ENCODE results near the gene BCKDK.

BCKDK gene

DNA sequence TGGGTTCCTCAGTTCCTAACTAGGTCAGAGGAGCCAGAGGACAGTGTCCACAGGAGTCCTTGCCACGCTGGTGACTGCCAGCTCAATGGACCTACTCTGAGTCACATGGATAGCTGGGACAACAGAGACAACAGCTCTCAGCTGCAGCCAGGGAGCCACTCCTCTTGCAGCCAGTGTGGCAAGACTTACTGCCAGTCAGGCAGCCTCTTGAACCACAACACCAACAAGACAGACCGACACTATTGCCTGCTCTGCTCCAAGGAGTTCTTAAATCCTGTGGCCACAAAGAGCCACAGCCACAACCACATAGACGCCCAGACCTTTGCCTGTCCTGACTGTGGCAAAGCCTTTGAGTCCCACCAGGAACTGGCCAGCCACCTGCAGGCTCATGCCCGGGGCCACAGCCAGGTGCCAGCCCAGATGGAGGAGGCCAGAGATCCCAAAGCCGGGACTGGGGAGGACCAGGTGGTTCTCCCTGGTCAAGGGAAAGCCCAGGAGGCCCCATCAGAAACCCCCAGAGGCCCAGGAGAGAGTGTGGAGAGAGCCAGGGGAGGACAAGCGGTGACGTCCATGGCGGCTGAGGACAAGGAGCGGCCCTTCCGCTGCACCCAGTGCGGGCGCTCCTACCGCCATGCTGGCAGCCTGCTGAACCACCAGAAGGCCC, 27.3 kb upstream of the BCKDK start:
- DNase-seq, result no peak

DNA sequence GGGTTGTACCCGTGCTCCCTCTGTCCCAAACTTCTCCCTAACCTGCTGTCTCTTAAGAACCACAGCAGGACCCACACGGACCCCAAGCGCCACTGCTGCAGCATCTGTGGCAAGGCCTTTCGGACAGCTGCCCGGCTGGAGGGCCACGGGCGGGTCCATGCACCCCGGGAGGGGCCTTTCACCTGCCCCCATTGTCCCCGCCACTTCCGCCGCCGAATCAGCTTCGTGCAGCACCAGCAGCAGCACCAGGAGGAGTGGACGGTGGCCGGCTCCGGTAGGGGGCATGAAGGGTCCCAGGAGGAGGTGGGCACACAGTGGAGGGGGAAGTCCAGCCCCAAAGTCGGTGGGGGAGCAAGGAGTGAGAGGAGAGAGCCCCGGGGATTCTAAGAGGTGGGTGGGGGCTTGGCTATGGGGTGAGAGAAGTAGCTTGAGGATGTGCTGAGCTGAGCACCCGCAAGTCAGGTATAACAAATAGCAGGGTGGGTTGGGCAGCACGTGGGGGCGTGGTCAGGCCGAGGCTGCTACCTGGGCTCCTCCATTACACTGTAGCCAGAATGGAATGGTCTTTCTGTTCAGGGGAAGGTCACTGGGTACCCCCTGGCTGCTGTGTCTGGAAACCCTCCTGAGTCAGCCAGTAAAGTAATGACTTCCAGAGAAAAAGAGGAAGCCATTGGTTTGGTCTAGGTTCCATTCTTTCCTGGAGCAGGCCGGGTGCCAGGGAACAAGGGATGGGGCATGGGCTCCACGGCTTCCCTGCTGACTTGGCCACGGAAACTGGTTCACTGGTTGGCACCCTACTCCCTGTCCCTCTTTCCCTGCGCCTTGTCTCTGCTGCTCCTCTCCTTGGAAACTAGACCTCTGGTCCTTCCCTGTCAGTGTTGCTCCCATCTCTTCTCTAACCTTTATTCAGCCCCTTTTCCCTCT, 26.5 kb upstream of the BCKDK start:
- DNase-seq, result no peak

DNA sequence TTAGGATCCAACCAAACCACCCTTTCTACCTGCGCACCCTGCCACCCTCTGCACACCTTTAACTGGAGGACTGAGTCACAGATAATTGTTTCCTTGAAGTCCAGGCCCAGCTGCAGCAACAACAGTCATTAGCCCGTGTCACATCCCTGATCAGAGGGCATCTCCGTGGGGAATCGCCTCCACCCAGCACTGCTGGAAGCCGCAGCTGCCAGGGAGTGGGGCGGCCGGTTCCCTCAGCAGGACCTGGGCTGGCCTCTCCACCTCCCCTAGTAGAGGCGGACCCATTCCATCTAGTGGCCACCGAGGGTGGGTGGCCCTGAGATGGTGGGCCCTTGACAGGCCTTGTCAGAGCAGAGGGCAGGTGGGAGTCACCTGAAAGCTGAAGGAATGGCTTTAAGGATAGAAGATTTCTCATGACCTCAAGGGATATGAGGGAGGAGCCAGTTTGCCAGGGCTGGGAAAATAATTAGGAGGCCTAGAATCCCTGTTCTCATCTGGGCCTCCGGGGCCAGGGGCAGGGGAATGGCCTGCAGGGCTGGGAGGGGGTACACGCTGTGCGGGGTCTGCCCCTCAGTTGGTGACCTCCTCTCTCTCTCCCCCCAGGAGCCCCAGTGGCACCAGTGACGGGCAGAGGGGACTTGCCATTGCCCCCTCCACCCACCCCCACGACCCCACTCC, 25.7 kb upstream of the BCKDK start:
- no peak for DNase-seq

DNA sequence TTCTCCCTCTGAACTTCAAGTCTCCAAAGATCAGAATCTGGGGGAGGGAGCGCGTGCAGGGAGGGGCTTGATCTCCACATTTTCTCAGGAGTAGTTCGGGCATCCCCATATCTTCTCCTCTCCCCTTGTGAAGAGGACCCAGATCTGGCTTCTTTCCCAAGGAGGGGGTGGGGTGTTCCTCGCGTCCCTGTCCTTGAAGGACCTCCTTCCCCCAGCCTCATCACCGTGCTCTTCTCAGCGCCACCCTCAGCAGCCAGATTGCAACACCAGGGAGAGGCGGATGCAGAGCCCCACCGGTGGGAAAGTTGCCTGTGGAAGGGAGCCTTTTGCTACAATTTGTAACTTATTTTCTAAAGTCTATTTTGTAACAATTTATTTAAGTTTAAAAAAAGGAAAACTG, 25.1 kb upstream of the BCKDK start:
- no peak for DNase-seq

DNA sequence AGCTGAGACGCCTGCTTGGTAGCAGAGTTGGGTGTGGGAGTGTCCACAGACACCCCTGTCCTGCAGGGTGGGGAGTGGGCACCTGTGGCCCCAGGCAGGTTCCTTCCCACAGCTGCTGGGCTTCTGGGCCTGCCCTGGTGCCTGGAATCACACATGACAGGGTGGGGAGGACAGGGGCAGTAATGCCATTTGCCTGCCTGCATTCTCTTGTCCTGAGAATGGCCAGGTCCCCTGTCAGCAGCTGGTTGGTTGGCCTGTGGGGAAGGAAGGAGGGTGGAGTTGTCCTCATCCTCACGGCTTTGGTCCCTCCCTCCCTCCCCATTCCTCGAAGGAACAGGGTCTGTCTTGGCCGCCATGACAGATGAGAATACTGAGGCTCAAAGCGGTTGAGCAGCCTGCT, 24.6 kb upstream of the BCKDK start:
- DNase-seq, result no peak

DNA sequence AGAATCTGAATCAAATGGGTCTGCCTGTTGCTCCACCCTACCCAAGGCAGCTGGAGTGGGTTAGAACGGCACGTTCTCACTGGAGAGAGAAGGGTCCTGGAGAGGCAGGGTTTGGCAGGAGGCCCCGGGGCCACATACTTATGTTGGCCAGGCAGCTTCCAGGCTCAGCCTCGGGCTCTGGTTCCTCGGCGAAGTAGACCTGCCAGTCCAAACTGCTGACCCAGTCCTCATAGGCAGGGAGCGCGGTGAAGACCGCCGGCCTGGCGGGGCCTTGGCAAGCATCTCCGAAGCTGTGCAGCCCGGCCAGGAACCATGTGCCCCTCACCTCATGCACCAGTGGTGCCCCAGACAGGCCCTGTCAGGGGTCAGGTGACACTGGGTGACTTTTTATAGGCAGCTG, 24.2 kb upstream of the BCKDK start:
- DNase-seq, result no peak

DNA sequence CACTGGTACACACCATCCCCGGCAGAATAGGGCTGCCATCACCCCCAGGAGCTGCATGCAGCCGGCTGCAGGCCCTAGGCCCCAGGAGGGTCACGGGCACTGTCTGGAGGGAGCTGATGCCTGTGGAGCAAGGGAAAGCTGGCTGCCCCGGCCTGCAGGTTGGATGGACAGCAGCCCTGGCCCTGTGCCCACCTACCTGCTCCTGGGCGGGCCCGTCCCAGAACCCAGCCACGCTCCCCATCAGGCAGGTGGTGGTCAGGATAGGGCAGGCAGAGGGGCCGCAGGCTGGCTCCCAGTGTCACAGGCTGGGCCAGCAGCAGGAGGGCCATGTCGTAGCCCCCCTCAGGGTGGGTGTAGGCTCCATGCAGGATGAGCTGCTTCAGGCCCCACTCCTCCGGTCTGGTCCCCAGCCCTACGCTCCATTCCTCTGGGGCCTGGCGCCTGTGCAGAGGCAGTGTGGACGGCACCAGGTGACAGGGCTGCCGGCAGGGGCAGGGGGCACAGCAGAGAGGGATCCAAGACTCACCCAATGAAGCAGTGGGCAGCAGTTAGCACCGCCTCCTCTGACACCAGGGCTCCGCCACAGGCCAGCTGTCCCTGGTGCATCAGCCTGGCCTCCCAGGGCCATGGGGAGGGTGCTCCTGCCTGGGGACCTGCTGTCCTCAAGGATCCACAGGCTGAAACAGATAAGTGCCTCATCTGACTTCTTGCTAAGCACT, 23.4 kb upstream of the BCKDK start:
- DNase-seq, result no peak

DNA sequence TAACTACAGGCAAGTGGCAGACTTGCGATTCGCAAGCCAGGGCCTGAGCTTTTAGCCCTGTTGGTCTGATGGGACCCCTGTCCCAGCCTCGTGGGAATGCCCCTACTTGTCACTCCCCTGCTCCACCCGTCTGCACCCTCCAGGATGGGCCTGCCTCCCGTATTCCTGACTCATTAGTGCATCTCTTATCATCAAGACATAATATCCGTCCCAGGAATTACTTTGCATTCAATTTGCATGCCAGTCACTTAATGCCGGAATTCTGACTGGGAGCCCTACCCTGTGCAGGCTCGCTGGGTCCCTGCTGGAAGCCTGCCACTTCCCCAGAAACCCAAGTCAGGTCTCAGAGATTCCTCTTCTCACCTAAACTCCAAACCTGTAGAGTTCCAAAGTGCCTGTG, 22.8 kb upstream of the BCKDK start:
- DNase-seq, result no peak

DNA sequence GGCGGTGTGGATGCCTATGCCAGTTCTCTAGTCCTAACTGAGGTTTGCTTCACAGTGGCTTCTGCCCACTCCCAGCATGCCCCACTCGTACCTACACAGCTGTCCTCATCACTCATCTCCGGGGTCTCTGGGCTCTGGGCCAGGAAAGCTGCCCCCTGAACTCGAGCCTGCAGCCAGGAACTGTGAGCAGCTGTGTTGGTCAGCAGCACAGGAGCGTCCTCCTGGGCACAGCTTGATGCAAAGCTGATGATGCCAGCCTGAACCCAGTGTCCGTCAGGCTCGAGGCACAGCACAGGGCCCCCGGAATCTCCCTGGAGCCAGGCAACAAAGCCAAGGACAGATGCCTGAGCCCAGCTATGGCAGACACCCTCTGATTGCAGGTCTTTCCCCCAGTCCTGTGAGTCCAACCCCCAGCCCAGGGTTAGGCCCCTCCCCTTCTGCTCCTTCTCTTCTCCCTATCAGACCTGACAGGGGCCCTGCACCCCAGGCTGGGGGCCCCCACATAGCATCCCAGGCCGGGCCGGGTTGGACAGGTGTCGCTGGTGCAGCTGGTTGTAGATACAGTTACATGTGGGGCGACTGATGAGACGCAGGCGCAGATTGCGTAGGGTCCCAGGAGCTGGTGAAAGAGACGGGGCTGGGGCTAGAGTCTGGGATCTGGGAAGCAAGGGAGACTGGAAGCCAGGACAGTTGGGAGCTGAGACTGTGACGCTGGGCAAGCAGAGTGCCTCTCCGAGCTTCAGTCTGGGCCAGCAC, 22.1 kb upstream of the BCKDK start:
- DNase-seq, result no peak

DNA sequence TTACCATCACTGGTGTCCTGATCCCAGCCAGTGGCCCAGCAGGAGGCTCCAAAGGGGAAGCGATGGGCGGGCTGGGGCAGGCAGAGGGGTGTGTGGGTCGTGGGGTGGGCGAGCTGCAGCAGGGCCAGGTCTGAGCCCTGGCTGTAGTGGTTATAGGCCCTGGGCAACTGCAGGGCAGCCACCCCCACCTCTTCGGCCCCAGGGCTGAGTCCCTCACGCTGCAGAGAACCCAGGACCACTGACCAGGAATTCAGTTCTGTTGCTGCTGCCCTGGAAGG, 21.6 kb upstream of the BCKDK start:
- DNase-seq, result no peak

DNA sequence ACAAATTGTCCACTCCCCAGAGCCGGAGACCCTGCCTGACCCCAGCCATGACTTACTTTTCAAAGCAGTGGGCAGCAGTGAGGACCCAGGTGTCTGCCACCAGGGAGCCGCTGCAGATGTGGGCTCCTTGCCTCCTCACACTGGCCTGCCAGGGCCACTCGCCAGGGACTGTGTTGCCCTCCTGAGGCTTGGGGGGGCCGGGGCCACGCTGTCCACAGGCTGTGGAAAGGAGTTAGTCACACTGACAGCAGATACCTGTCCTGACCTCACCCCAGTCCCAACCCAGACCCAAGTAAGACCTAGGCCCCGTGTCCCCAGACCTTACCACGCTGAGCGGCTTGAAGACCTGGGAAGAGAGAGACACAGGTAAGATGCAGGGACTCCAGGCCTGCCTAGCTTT, 20.7 kb upstream of the BCKDK start:
- DNase-seq, result no peak

DNA sequence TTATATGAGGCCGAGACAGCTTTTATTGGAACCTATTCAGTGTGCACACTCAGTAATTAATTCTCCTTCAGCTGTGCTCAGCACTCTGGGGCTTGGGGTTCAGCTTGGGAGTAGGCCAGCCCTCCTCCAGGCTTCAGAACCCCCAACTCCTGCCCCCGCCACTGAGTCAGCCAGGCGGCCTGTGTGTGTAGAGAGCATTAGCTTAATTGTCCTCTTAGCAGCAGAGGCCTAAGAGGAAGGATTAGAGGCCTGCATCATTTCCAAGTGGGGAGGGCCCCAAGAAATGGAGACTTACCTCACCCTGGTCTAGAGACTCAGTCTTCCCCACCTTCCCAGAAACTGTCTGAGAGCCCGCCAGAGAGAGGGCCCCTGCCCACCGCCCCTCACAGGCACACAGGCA, 20.2 kb upstream of the BCKDK start:
- no peak for DNase-seq

DNA sequence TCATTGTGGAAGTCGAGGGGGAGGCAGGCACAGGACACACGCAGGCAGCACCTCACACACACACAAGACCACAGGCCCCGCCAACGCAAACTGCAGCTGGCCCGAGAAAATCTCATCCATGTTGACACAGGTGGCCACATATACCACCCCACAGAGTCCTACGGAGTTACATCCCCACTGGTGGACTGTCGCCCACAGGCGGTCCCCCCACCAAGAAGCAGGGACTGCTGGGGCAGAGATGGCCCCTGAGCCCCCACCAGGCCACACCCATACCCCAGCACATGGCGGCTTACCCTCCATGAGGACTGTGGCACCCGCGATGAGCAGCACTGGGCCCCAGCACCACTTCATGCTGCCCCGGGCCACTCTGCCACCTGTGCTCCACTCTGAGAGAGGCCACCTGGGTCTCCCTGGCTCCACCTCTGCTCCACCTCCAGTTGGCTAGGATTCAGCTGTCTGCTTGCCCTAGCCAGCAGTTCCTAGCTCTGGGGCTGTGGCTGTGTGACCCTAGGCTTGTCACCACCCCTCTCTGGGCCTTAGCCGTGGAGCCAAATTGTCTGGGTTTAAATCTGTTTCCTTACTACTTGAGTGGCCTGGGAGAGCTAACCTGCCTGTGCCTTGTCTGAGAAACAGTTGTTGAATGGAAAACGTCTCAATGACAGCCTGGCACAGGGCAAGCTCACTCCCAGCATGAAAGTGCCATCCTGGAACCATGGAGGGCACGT, 19.6 kb upstream of the BCKDK start, which contains the start of gene PRSS53:
Gene PRSS53 (minus strand): TSS at position 485 of the 725 bp plus-strand sequence. CDS start 134 bp downstream, at position 351.
- DNase-seq, result no peak

DNA sequence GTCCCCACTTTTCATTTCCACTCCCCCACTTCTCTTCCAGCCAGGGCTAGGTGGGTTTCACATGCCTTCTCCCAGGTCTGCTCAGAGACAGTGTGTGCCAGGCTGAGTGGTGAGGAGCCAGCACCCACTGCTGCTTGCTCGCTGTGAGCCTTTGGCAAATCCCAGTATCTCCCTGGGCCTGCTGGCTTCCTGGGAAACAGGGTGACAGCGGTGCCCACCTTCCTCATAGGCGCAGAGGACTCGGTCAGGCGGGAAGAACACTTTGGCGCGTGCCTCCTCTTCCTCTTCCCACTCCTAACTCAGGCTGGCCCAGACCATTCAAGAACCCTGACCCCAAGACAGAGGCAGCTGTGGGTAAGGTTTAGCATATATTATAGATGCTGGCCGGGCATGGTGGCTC, 19.0 kb upstream of the BCKDK start:
- DNase-seq, result no peak

DNA sequence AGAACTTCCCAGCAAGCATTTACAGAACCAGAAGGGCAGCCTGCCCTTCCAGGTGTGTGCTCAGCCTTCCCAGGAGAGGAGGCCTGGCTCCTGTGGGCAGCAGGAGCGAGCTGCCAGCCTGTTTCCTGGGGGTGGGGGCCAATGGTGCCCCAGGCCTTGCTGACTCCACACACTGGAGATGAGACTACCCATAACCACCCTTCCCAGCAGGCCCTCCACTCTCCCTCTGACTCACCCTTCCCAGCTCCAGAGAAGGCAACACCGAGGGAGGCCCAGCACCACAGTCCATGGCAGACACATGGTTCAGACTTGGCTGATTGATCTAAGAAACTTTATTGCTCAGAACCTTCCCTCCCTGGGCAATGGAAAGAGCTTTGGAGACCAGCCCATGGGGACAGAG, 17.6 kb upstream of the BCKDK start:
- no peak for DNase-seq

DNA sequence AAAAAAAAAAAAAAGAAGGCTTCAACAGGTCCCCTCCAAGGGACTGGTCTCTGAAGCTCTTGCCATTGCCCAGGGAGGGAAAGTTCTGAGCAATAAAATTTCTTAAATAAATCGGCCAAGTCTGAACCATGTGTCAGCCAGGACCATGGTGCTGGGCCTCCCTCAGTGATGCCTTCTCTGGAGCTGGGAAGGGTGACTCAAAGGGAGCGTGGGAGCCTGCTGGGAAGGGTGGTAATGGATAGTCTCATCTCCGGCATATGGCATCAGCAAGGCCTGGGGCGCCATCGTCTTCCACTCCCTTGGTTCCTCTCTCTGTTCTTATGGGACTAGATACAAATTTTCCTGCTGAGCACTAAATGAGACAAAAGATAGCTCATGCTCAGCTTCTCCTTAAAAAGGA, 15.9 kb upstream of the BCKDK start:
- no peak for DNase-seq

DNA sequence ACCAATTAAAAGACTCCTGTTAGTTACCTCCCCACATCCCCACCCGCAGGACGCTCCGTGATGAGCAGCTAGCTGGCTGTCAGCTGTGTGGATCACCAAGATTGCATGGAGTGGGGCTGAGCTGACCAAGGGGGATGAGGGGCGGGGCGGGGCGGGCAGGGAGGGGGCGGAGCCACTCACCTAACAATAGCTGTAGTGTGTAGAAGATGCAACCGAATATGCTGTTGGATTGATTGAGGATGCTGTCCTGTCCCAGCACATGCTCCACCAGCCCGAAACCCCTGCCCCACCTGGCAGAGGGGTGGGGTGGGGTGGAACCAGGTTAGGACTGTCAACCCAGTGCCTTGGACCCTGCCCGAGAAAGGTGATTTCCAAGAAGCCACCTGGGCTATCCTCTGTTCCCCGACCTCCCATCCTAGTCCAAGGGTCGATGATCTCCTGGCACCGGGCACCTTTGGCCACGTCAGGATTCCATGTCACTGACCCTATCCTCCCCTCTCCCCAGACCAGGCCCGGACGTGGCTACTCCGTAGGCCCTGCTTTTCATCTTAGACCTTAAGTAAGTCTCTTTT, 15.0 kb upstream of the BCKDK start:
- peak; percentile 41 for DNase-seq

DNA sequence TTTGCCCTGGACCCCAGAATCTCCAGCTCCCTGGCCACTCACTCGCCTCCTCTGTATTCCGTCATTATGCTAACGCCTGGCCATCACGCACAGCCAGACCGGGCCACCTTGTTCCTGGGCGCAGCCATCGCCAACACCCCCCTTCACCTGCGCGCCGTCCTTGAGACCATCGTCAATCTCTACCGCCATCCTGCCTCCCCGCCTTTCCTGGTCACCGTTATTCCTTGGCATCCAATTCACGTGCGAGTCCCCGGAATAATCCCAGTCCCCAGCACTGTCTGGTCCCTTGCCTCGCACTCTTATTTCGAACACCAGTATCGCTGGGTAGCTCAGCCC, 14.1 kb upstream of the BCKDK start:
- DNase-seq, result no peak

DNA sequence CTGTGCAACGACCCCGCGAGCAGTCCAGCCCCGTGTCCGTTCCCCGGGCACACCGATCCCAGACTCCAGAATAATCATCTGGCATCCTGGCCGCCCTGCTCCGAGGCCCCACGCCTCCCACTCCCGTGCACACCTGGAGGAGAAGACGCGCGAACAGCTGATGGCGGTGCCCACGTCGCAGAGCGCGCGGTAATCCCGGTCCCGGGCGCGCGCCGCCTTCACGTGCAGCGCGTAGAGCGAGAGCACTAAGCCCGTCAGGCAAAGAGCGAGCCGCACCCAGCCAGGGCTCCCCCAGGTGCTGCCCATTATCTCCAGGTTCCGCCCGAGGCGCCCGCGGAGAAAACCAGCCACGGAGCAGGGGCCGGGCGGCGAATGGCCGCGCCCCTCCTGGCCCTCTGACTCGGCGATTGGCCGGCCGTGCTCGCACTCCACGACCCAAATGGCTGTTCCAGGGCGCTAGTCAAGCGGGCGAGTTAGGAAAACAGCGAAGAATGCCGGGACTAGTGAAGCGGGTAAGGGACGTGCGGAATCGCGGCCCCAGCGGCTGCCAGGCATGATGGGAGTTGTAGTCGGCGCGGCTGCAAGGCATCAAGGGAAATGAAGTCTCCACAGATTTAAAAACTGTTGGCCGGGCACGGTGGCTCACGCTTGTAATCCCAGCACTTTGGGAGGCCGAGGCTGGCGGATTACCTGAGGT, 13.6 kb upstream of the BCKDK start, which contains the start of gene VKORC1:
Gene VKORC1 (minus strand): TSS at position 374 of the 697 bp plus-strand sequence. CDS start 68 bp downstream, at position 306.
- peak; percentile 99 for DNase-seq

DNA sequence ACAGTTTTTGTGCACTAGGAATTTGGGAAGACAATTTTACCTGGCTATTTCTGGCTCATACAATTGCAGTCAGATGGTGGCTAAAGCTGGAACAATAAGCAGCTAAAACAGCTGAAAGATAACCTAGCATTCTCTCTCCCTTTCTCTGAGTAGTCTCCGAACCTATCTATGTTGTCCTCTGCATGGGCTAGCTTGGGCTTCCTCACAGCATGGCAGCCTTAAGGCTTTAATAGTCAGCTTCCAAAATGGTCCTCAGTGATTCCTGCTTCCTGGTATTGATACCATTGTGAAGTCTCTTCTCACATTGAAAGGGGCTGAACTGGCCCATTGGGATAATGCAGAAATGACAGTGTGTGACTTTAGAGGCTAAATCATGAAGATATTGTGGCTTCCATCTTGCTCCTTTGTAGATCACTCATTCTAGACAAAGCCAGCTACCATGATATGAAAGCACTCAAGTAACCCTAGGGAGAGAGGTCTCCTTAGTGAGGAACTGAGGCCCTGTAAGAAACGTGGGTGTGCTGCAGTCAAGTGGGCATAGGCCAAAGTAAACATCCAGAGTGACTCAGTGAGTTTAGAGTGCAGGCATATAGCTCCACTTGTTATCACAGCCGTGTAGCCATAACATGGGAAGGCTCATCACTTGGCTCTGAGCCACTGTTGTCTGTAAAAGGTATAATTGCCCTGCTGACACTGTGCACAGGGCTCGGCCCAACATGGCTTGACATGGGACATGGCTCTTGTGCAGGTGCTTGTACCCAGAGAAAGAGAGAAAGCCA, 8.1 kb upstream of the BCKDK start:
- peak; percentile 59 for DNase-seq

All from HCEC 1CT (cell line).